ENCODE results near the gene POFUT2.
A peak's percentile ranks its signal among the peaks of the same experiment; 100 is the strongest.

POFUT2 gene

DNA sequence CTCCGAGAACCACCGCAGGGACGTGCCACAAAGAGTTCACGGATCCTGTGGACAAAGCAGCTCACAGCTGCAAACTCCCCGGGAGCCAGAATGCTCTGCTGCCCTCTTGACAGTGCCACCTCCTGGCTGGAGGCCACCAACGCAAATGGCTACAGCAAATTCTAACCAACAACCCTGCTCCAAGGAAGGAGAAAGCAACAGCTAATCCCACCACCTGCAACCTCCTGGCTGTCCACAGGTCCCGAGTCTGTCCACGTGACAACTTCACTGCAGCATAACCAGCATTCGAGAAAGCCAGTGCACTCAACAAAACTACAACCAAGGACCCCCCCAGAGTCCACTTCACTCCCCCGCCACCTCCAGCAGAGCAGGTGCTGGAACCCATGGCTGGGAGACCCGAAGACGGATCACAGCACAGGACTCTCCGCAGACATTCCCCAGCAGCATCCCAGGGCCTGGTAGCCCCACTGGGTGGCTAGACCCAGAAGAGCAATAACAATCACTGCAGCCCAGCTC, 17.3 kb downstream of the POFUT2 start:
- no peaks in the 10 kb centered on the region for H3K27me3 ChIP-seq (replicated peaks; ENCODE audit: control insufficient read depth, insufficient read depth, low read length, poor library complexity, severe bottlenecking)

DNA sequence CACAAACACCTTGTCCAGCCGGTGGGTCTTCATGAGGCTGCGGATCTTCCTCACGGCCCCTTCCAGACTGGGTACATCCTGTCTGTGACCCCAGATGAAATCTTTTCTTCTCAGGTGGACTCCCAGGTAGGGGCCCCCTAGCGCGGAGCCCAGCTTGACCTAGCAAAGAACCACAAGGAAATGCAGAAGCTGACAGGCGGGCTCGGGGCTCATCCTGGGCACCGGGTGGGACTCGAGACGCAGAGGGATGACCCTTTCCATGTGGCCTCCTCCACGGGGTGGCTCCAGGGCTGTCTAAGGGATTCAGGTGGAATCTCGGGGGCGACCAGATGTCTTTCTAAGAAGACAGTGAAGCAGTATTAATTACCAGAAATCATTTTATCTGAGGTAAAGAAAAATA, 17.8 kb downstream of the POFUT2 start:
- no peak for DNase-seq
- Histone ChIP-seq H3K4me1 (ENCODE audit: control insufficient read depth, insufficient read depth, low read length, poor library complexity, severe bottlenecking) (peaks cover 6% of the 10 kb centered on the region), H3K27ac (ENCODE audit: insufficient read depth, low read length, poor library complexity, severe bottlenecking) (no peak overlapping the region), H3K4me3 (ENCODE audit: insufficient read depth, low read depth, low read length, poor library complexity, severe bottlenecking) (no peak overlapping the region), H3K36me3 (ENCODE audit: control insufficient read depth, insufficient read depth, low read length) (peaks cover 46% of the 10 kb centered on the region), H3K9me3 (ENCODE audit: control insufficient read depth, low read length) (no peaks in the 10 kb centered on the region), H3K27me3 (replicated peaks; ENCODE audit: control insufficient read depth, insufficient read depth, low read length, poor library complexity, severe bottlenecking) (no peaks in the 10 kb centered on the region)

More for the DNA sequence above, 17.3 kb downstream of the POFUT2 start:
- Histone ChIP-seq H3K27ac (ENCODE audit: insufficient read depth, low read length, poor library complexity, severe bottlenecking) (no peak overlapping the region), H3K36me3 (ENCODE audit: control insufficient read depth, insufficient read depth, low read length) (peaks cover 41% of the 10 kb centered on the region), H3K4me1 (ENCODE audit: control insufficient read depth, insufficient read depth, low read length, poor library complexity, severe bottlenecking) (peaks cover 6% of the 10 kb centered on the region), H3K4me3 (ENCODE audit: insufficient read depth, low read depth, low read length, poor library complexity, severe bottlenecking) (no peak overlapping the region), H3K9me3 (ENCODE audit: control insufficient read depth, low read length) (no peaks in the 10 kb centered on the region)
- no peak for DNase-seq

DNA sequence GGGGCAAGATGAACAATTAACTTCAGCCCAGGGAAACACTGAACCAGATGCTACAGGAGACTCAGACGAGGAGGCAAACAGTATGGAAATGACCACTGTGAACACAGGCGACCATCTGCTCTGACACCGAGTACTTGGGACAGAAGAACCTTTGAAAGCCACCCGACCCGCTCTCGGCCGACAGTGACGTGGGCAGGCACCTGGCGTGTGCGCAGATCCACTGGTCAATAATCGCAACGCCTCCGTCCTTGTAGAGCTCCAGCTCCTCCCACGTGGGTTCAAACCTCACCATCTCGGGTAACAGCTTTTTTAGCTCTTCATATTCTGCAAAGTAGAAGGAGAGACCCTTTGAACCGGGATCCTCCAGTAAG, 20.3 kb downstream of the POFUT2 start:
- peaks cover 63% of the 10 kb centered on the region for H3K36me3 ChIP-seq (ENCODE audit: control insufficient read depth, insufficient read depth, low read length)
- no peaks in the 10 kb centered on the region for H3K9me3 ChIP-seq (ENCODE audit: control insufficient read depth, low read length)
- peaks cover 6% of the 10 kb centered on the region for H3K4me1 ChIP-seq (ENCODE audit: control insufficient read depth, insufficient read depth, low read length, poor library complexity, severe bottlenecking)
- no peaks in the 10 kb centered on the region for H3K27me3 ChIP-seq (replicated peaks; ENCODE audit: control insufficient read depth, insufficient read depth, low read length, poor library complexity, severe bottlenecking)
- no peak overlapping the region for H3K27ac ChIP-seq (ENCODE audit: insufficient read depth, low read length, poor library complexity, severe bottlenecking)
- H3K4me3 ChIP-seq (ENCODE audit: insufficient read depth, low read depth, low read length, poor library complexity, severe bottlenecking): no peak overlapping the region
- DNase-seq: no peak

DNA sequence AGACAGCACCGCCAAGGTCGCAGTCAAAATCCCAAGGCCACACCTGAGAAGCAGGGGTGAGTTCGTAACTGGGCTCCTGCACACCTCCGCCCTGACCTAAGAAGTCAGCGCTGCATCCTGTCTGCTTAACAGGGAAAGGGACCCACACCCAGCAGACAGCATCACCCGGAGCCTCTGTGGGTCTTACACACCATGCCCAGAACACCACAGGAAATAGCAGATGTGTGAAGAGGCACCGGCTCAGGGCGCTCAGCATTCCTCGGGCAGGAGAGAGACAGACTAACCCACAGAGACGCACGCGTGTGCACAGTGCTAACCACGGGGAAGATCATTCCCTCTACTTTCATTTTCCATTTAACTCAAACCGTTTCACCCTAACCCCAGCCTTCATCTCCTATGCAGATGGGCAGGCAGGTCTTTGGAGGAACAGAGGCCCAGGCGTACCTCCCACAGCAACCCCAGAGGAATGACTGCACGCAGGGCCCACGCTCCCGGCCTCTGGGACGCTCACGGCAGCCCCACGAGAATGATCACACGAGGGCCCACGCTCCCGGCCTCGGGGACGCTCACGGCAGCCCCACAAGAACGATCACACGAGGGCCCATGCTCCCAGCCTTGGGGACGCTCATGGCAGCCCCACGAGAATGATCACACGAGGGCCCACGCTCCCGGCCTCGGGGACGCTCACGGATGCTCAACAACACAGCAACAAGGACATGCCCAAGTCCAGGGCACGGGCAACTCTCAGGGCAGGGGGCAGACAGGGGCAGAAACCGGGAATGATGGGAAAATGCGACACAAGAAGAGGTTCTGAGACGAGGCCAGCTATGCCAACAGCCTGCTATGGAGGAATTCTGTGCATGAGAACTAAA, 20.9 kb downstream of the POFUT2 start:
- Histone ChIP-seq H3K9me3 (ENCODE audit: control insufficient read depth, low read length) (no peaks in the 10 kb centered on the region), H3K4me1 (ENCODE audit: control insufficient read depth, insufficient read depth, low read length, poor library complexity, severe bottlenecking) (peaks cover 6% of the 10 kb centered on the region), H3K27me3 (replicated peaks; ENCODE audit: control insufficient read depth, insufficient read depth, low read length, poor library complexity, severe bottlenecking) (no peaks in the 10 kb centered on the region), H3K27ac (ENCODE audit: insufficient read depth, low read length, poor library complexity, severe bottlenecking) (peak overlapping the region; percentile 22), H3K36me3 (ENCODE audit: control insufficient read depth, insufficient read depth, low read length) (peaks cover 59% of the 10 kb centered on the region), H3K4me3 (ENCODE audit: insufficient read depth, low read depth, low read length, poor library complexity, severe bottlenecking) (no peak overlapping the region)
- peak in 2 of 3 donors; percentile 17 to 28 for DNase-seq

DNA sequence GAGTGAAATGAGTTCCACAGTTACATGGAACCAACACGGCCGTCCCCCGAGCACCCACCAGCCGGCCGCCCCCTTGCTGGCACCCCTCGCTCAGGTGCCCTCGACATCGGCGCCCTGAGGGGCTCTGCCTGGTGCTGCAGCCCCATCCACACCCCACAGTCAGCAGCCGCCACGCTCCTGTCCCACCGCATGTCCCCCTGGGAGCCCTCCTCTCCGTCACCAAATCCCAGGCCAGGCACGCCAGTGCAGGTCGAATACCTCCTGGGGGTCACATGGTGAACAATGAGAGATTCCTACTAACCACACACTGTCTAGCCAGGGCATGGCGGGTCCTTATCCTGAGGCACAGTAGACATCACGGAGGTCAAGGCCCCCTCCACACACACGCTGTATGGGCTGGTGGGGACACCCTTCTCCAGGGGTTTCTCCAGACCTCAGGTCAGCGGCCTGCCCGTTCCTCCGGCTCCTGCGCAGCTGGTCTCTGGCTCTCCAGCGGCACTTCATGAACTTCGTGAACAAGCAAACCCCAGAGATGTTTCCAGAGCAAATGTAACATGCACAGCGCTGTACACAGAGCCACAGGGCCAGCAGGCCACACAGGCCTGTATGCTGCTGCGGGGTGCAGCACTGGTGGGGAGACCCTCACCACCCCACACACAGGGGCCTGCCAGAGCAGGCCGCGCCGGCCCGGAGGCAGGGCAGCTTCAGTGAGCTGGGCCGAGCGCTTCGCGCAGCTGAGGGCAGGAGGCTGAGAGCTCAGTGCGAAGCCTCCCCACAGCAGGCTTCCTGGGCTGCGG, 21.8 kb downstream of the POFUT2 start:
- Histone ChIP-seq H3K4me3 (ENCODE audit: insufficient read depth, low read depth, low read length, poor library complexity, severe bottlenecking) (no peak overlapping the region), H3K36me3 (ENCODE audit: control insufficient read depth, insufficient read depth, low read length) (peaks cover 51% of the 10 kb centered on the region), H3K9me3 (ENCODE audit: control insufficient read depth, low read length) (no peaks in the 10 kb centered on the region), H3K27ac (ENCODE audit: insufficient read depth, low read length, poor library complexity, severe bottlenecking) (no peak overlapping the region), H3K4me1 (ENCODE audit: control insufficient read depth, insufficient read depth, low read length, poor library complexity, severe bottlenecking) (peaks cover 6% of the 10 kb centered on the region), H3K27me3 (replicated peaks; ENCODE audit: control insufficient read depth, insufficient read depth, low read length, poor library complexity, severe bottlenecking) (no peaks in the 10 kb centered on the region)
- DNase-seq: no peak

DNA sequence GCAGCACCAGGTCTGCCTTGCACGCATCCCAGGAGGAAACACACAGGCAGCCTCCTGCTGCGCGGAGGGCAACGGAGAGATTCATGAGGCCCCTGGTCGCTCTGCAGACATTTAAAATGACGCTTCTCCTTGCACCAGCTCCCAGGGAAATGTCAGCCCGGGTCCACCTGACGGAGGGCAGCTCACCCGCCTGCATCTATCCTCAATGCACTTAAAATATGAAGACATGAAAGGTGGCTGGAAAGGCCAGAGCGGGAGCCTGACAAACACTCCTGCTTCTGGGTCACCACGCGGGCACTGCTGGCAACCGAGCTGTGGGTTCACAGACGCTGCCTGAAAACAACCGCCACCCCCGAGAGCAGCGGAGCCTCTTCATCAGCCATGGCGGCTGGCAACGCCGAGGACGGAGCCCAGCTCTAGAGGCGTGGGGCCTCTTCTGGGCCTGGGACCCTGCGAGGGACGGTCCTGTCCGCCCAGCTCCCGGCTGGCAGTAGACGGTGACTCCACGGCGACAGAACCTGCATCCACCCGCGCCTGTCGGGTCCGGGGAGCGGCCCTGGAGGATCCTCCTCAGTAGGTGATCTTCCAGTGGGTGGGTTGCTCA, 22.7 kb downstream of the POFUT2 start:
- Histone ChIP-seq H3K4me1 (ENCODE audit: control insufficient read depth, insufficient read depth, low read length, poor library complexity, severe bottlenecking) (peaks cover 6% of the 10 kb centered on the region), H3K36me3 (ENCODE audit: control insufficient read depth, insufficient read depth, low read length) (peaks cover 42% of the 10 kb centered on the region), H3K27ac (ENCODE audit: insufficient read depth, low read length, poor library complexity, severe bottlenecking) (no peak overlapping the region), H3K27me3 (replicated peaks; ENCODE audit: control insufficient read depth, insufficient read depth, low read length, poor library complexity, severe bottlenecking) (no peaks in the 10 kb centered on the region), H3K4me3 (ENCODE audit: insufficient read depth, low read depth, low read length, poor library complexity, severe bottlenecking) (no peak overlapping the region), H3K9me3 (ENCODE audit: control insufficient read depth, low read length) (no peaks in the 10 kb centered on the region)
- no peak for DNase-seq

DNA sequence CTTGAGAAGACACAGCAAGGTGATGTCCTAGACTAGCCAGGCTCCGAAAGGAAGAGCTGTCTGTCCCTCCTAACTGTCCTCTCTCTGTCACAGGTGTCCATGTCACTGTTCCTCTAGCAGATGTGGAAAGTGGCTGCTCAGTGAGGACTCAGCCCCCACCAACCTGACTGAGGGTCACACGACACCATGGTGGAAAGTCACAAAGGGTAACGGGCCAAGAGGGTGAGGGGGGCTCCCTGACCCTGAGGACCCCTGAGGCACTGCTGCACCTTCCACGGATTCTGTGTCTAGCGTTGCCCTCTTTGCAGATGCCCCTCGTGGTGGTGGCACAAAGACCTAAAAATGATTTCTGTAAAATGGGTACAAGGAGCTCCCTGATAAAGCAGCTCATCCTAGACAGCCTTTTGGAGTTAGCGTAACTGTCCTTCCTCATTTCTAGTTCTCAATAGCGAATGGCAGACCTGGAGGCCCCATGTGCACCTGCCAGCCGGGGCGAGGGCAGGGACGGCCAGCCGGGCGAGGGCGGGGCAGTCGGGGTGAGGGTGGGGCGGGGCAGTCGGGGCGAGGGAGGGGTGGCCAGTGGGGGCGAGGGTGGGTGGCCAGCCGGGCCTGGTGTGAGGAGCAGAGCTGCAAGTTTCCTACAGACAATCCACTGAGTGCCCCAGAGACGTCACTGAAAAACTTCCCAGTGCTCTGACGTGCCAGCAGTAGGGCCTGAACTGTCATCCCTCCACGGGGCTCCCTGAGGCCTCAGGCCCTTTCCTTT, 23.4 kb downstream of the POFUT2 start:
- Histone ChIP-seq H3K27me3 (replicated peaks; ENCODE audit: control insufficient read depth, insufficient read depth, low read length, poor library complexity, severe bottlenecking) (no peaks in the 10 kb centered on the region), H3K4me3 (ENCODE audit: insufficient read depth, low read depth, low read length, poor library complexity, severe bottlenecking) (no peak overlapping the region), H3K36me3 (ENCODE audit: control insufficient read depth, insufficient read depth, low read length) (peaks cover 38% of the 10 kb centered on the region), H3K27ac (ENCODE audit: insufficient read depth, low read length, poor library complexity, severe bottlenecking) (no peak overlapping the region), H3K4me1 (ENCODE audit: control insufficient read depth, insufficient read depth, low read length, poor library complexity, severe bottlenecking) (peaks cover 6% of the 10 kb centered on the region), H3K9me3 (ENCODE audit: control insufficient read depth, low read length) (no peaks in the 10 kb centered on the region)
- no peak for DNase-seq

DNA sequence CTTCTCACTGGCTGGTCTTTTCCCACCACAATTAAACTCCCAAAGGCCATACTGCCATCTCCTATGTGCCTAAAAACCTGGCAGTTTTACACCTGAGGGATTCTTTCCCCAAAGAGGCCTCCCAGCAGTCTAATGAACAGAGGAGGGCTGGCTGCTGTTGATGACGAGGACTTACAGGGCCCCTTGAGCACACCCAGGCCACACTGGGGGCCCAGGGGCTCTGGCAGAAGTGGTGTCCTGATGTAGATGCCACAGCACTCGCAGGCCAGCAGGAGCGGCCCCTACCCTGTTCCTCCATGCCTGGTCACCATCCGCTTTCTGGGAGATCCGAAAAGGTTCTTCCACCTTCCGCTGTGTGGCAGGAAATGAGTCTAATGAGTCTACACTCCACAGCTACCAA, 24.2 kb downstream of the POFUT2 start:
- peaks cover 6% of the 10 kb centered on the region for H3K4me1 ChIP-seq (ENCODE audit: control insufficient read depth, insufficient read depth, low read length, poor library complexity, severe bottlenecking)
- no peaks in the 10 kb centered on the region for H3K9me3 ChIP-seq (ENCODE audit: control insufficient read depth, low read length)
- no peaks in the 10 kb centered on the region for H3K27me3 ChIP-seq (replicated peaks; ENCODE audit: control insufficient read depth, insufficient read depth, low read length, poor library complexity, severe bottlenecking)
- DNase-seq: no peak
- H3K36me3 ChIP-seq (ENCODE audit: control insufficient read depth, insufficient read depth, low read length): peaks cover 38% of the 10 kb centered on the region
- no peak overlapping the region for H3K4me3 ChIP-seq (ENCODE audit: insufficient read depth, low read depth, low read length, poor library complexity, severe bottlenecking)
- no peak overlapping the region for H3K27ac ChIP-seq (ENCODE audit: insufficient read depth, low read length, poor library complexity, severe bottlenecking)

DNA sequence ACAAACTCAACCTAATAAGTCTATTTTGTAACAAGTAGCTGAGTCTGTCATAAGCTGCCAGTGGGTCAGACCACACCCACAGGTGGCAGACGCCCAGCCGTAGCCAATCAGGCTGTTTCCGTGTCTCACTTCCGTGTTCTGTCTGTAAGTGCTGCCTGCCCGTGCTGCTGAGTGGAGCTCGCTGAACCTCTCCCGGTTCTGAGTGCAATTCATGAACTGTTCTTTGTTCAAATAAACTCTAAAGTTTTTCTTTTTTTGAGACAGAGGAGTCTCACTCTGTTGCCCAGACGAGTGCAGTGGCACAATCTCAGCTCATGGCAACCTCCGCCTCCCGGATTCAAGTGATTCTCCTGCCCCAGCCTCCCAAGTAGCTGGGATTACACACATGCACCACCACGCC, 25.1 kb downstream of the POFUT2 start:
- Histone ChIP-seq H3K36me3 (ENCODE audit: control insufficient read depth, insufficient read depth, low read length) (peaks cover 37% of the 10 kb centered on the region), H3K4me1 (ENCODE audit: control insufficient read depth, insufficient read depth, low read length, poor library complexity, severe bottlenecking) (peaks cover 6% of the 10 kb centered on the region), H3K27me3 (replicated peaks; ENCODE audit: control insufficient read depth, insufficient read depth, low read length, poor library complexity, severe bottlenecking) (no peaks in the 10 kb centered on the region), H3K27ac (ENCODE audit: insufficient read depth, low read length, poor library complexity, severe bottlenecking) (no peak overlapping the region), H3K9me3 (ENCODE audit: control insufficient read depth, low read length) (no peaks in the 10 kb centered on the region), H3K4me3 (ENCODE audit: insufficient read depth, low read depth, low read length, poor library complexity, severe bottlenecking) (no peak overlapping the region)
- DNase-seq: no peak
